Spinal cord (tissue), 10 donors: Measurements from ENCODE around the gene ORC3. TPM values are rescaled to one million over a fixed set of nuclear protein-coding genes. Genes with fewer than 3 reads are reported as not detected.
"Not testable (repeated sequence)": the region's sequence is repeated elsewhere in the genome, so short reads cannot be mapped to it uniquely, and the experiment has no call there.

Experiments used
- DNase-seq, 6 donors: peaks; one replicate each; pipeline versions ENCODE4 v3.0.0 to v3.0.0-alpha.2; 2013 to 2015; ENCODE audit warnings: low spot score in 6 of 6, low read depth in 4 of 6
- H3K27ac ChIP-seq: one replicate; pipeline ENCODE4 v1.5.1; 2013; ENCODE audit warnings: low read depth, low read length, control low read depth
- H3K27me3 ChIP-seq: one replicate; pipeline ENCODE4 v1.6.1; 2013; ENCODE audit warnings: low read length; ENCODE audit not compliant: control insufficient read depth, insufficient read depth
- H3K36me3 ChIP-seq: one replicate; pipeline ENCODE4 v1.6.1; 2013; ENCODE audit warnings: low read length; ENCODE audit not compliant: control insufficient read depth, insufficient read depth
- H3K4me1 ChIP-seq: one replicate; pipeline ENCODE4 v1.6.1; 2013; ENCODE audit warnings: low read length; ENCODE audit not compliant: control insufficient read depth, insufficient read depth
- H3K4me3 ChIP-seq: one replicate; pipeline ENCODE4 v1.5.1; 2013; ENCODE audit warnings: low read depth, low read length, control low read depth
- H3K9me3 ChIP-seq: one replicate; pipeline ENCODE4 v1.6.1; 2013; ENCODE audit warnings: low read length; ENCODE audit not compliant: control insufficient read depth, insufficient read depth
- WGBS: methylation state at CpG from one replicate; pipeline ENCODE4 v1.1.5; 2013; ENCODE audit warnings: missing lambda C conversion rate; ENCODE audit not compliant: insufficient coverage; 5-methylcytosine and 5-hydroxymethylcytosine counted together
- polyA plus RNA-seq, 2 donors: library from polyadenylated mRNA; unstranded; fragments of 120-200 nt; gene quantifications; one replicate each; pipeline ENCODE4 v1.2.1, GENCODE V29; 2013; ENCODE audit not compliant: insufficient read length in 2 of 2
- total RNA-seq, 2 donors: library from RNA; depleted of rRNA in 1 of 2; stranded (reverse); fragments of 120-200 nt in 1 of 2; fragments of >200 nt in 1 of 2; gene quantifications; one replicate each; pipeline versions ENCODE4 v1.2.3 to v1.2.4, GENCODE V29; 2013 to 2014
- donor health status: healthy.

ORC3 gene
- total and polyA plus RNA-seq, 4 donors, result 35.8 to 56.3 (median 41.9) TPM

- whole genome bisulfite sequencing, result 100% methylated on average over 1 of the region's 3 CpGs
- DNase-seq, result no peak
- Histone ChIP-seq H3K36me3 (no peaks in the 10 kb centered on the region), H3K4me3 (no peak overlapping the region), H3K9me3 (no peaks in the 10 kb centered on the region), H3K27me3 (no peaks in the 10 kb centered on the region), H3K27ac (no peak overlapping the region), H3K4me1 (peaks cover 4% of the 10 kb centered on the region)
These were observed 116.4 kb downstream of the ORC3 start for GRCh38 chr6:87706187-87706966.

DNA sequence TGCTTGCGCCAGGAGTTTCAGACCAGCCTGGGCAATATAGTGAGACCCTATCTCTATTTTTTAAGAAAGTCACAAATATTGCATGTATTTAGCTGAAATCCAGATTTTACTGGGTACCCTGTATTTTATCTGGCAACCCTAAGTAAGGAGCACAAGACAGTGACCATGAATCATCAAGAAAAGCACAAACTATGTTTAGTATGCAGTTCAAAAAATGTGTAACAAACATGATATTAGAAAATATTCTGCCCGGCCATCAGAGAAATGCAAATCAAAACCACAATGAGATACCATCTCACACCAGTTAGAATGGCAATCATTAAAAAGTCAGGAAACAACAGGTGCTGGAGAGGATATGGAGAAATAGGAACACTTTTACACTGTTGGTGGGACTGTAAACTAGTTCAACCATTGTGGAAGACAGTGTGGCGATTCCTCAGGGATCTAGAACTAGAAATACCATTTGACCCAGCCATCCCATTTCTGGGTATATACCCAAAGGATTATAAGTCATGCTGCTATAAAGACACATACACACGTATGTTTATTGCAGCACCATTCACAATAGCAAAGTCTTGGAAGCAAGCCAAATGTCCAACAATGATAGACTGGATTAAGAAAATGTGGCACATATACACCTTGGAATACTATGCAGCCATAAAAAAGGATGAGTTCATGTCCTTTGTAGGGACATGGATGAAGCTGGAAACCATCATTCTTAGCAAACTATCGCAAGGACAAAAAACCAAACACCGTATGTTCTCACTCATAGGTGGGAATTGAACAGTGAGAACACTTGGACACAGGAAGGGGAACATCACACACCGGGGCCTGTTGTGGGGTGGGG lies 118.9 kb downstream of the ORC3 start:
- not testable (repeated sequence) for DNase-seq, H3K4me3 ChIP-seq, H3K27ac ChIP-seq, H3K9me3 ChIP-seq, H3K27me3 ChIP-seq, H3K36me3 ChIP-seq, H3K4me1 ChIP-seq
- no CpG with 5 or more reads among the region's 7 CpGs for WGBS

GRCh38 chr6:87710090-87710489 lies 120.2 kb downstream of the ORC3 start:
- 100% methylated on average over 2 of the region's 3 CpGs for WGBS

GRCh38 chr6:87712713-87713112 lies 122.8 kb downstream of the ORC3 start:
- not testable (repeated sequence) for H3K27me3 ChIP-seq, DNase-seq, H3K36me3 ChIP-seq, H3K27ac ChIP-seq, H3K4me1 ChIP-seq, H3K4me3 ChIP-seq, H3K9me3 ChIP-seq
- no CpG with 5 or more reads among the region's 3 CpGs for WGBS

More at GRCh38 chr6:87710090-87710489, 120.2 kb downstream of the ORC3 start:
- Histone ChIP-seq H3K4me1 (no peaks in the 10 kb centered on the region), H3K27ac (no peak overlapping the region), H3K4me3 (no peak overlapping the region), H3K9me3 (no peaks in the 10 kb centered on the region), H3K27me3 (no peaks in the 10 kb centered on the region), H3K36me3 (no peaks in the 10 kb centered on the region)
- no peak for DNase-seq

DNA sequence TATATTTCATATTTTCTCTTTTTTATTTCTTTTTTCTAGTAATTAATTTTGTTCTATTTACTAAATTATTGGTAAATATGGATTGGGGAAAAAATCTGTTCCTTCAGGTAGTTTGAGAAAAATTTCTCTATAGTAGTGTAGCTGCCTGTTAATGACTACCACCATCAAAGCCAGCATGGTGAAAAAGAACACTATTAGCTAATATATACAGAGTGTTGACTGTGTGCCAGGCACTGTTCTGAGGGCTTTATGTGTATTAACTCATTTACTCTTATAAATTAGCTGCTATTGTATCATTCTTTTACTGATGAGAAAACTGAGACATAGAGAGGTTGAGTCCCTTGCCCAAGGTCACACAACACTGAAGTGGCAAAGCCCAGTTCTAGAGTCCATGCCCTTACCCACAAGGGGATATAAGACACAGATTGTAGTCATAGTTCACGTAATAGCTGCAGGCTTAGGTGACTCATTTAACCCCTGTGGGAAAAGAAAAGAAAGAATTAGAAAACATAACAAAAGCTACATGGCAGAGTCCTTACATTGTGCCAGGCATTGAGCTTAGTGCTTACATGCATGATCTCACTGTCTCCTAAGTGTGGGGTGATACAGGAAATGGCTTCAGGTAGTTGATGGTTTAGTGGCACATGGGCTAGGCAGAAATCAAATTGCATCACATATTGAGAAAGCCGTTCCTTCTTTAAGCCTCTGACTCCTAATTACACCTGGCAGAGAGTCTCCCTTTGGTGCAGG lies 124.3 kb downstream of the ORC3 start:
- no peaks in the 10 kb centered on the region for H3K4me1 ChIP-seq
- no peak for DNase-seq
- no peak overlapping the region for H3K4me3 ChIP-seq
- no peak overlapping the region for H3K27ac ChIP-seq
- no peaks in the 10 kb centered on the region for H3K36me3 ChIP-seq
- no CpG with 5 or more reads among the region's 2 CpGs for WGBS
- no peaks in the 10 kb centered on the region for H3K9me3 ChIP-seq
- H3K27me3 ChIP-seq, result no peaks in the 10 kb centered on the region

Other genes starting within 250 kb of the ORC3 start
- 1 to 10 TPM; 6.5 to 8.6 TPM for gene C6orf163, start 245.3 kb upstream of the ORC3 start, total RNA-seq
- 1 to 10 TPM; 2.1 to 2.8 TPM for gene C6orf163, start 245.3 kb upstream of the ORC3 start, polyA plus RNA-seq
- gene CFAP206, start 182.2 kb upstream of the ORC3 start, total RNA-seq, result 10 to 100 TPM in 1 of 2 donors, 1 to 10 TPM in 1; 5.3 to 11.5 TPM
- gene CFAP206, start 182.2 kb upstream of the ORC3 start, polyA plus RNA-seq, result 1 to 10 TPM; 4.4 to 6.9 TPM
- gene SLC35A1, start 117.2 kb upstream of the ORC3 start, total RNA-seq, result 10 to 100 TPM; 34.7 to 47.9 TPM
- gene SLC35A1, start 117.2 kb upstream of the ORC3 start, polyA plus RNA-seq, result 10 to 100 TPM; 45.1 to 49.5 TPM
- gene RARS2, start 148 bp upstream of the ORC3 start, total RNA-seq, result 10 to 100 TPM; 43.1 to 56.9 TPM
- gene RARS2, start 148 bp upstream of the ORC3 start, polyA plus RNA-seq, result 10 to 100 TPM; 53.5 to 54.5 TPM
- gene AKIRIN2, start 112.1 kb downstream of the ORC3 start, total RNA-seq, result 10 to 100 TPM; 23.2 to 39.8 TPM
- gene AKIRIN2, start 112.1 kb downstream of the ORC3 start, polyA plus RNA-seq, result 100 to 1,000 TPM in 1 of 2 donors, 10 to 100 TPM in 1; 81.8 to 110 TPM